Mucosa of stomach (tissue), 1 donor: ENCODE results near the gene HSBP1L1.
A peak's percentile ranks its signal among the peaks of the same experiment; 100 is the strongest.

Experiments
- H3K27me3 ChIP-seq: one replicate; pipeline ENCODE4 v1.7.0; 2013; ENCODE audit warnings: mild to moderate bottlenecking, low read length; ENCODE audit not compliant: control insufficient read depth, insufficient read depth
- H3K36me3 ChIP-seq: one replicate; pipeline ENCODE4 v1.7.0; 2013; ENCODE audit warnings: low read length; ENCODE audit not compliant: control insufficient read depth, insufficient read depth
- H3K4me1 ChIP-seq: one replicate; pipeline ENCODE4 v1.7.0; 2013; ENCODE audit warnings: mild to moderate bottlenecking, low read length; ENCODE audit not compliant: control insufficient read depth, insufficient read depth
- H3K4me3 ChIP-seq: one replicate; pipeline ENCODE4 v1.7.0; 2013; ENCODE audit warnings: low read length
- H3K9ac ChIP-seq: one replicate; pipeline ENCODE4 v1.7.0; 2013; ENCODE audit warnings: mild to moderate bottlenecking, low read length, moderate library complexity
- H3K9me3 ChIP-seq: one replicate; pipeline ENCODE4 v1.7.0; 2013; ENCODE audit warnings: mild to moderate bottlenecking, low read length, moderate library complexity; ENCODE audit not compliant: control insufficient read depth
- donor health status: Pancreatic carcinoma.

The HSBP1L1 gene

GRCh38 chr18:79942211-79942610 is 22.2 kb upstream of the HSBP1L1 start:
- H3K4me3 ChIP-seq: no peak overlapping the region
- H3K27me3 ChIP-seq: no peaks in the 10 kb centered on the region
- H3K9me3 ChIP-seq: no peaks in the 10 kb centered on the region
- peaks cover 13% of the 10 kb centered on the region for H3K4me1 ChIP-seq
- peaks cover 11% of the 10 kb centered on the region for H3K36me3 ChIP-seq
- no peak overlapping the region for H3K9ac ChIP-seq

GRCh38 chr18:79942786-79943607 is 21.4 kb upstream of the HSBP1L1 start:
- Histone ChIP-seq H3K9me3 (no peaks in the 10 kb centered on the region), H3K9ac (no peak overlapping the region), H3K4me3 (no peak overlapping the region), H3K27me3 (no peaks in the 10 kb centered on the region), H3K4me1 (peaks cover 13% of the 10 kb centered on the region), H3K36me3 (peaks cover 11% of the 10 kb centered on the region)

GRCh38 chr18:79943608-79944125 is 20.8 kb upstream of the HSBP1L1 start:
- no peak overlapping the region for H3K4me3 ChIP-seq
- no peaks in the 10 kb centered on the region for H3K9me3 ChIP-seq
- no peaks in the 10 kb centered on the region for H3K27me3 ChIP-seq
- peaks cover 11% of the 10 kb centered on the region for H3K36me3 ChIP-seq
- peaks cover 17% of the 10 kb centered on the region for H3K4me1 ChIP-seq
- H3K9ac ChIP-seq: no peak overlapping the region

- H3K4me1 ChIP-seq: peaks cover 18% of the 10 kb centered on the region
- no peak overlapping the region for H3K4me3 ChIP-seq
- peaks cover 11% of the 10 kb centered on the region for H3K36me3 ChIP-seq
- H3K9ac ChIP-seq: no peak overlapping the region
- no peaks in the 10 kb centered on the region for H3K27me3 ChIP-seq
- H3K9me3 ChIP-seq: no peaks in the 10 kb centered on the region
Observed at GRCh38 chr18:79944126-79944731, 20.2 kb upstream of the HSBP1L1 start.

GRCh38 chr18:79944746-79945117 is 19.7 kb upstream of the HSBP1L1 start:
- Histone ChIP-seq H3K4me3 (no peak overlapping the region), H3K27me3 (no peaks in the 10 kb centered on the region), H3K4me1 (peaks cover 18% of the 10 kb centered on the region), H3K36me3 (peaks cover 11% of the 10 kb centered on the region), H3K9me3 (no peaks in the 10 kb centered on the region), H3K9ac (no peak overlapping the region)

- Histone ChIP-seq H3K9me3 (no peaks in the 10 kb centered on the region), H3K4me3 (no peak overlapping the region), H3K9ac (no peak overlapping the region), H3K36me3 (peaks cover 11% of the 10 kb centered on the region), H3K4me1 (peaks cover 18% of the 10 kb centered on the region), H3K27me3 (no peaks in the 10 kb centered on the region)
Observed at GRCh38 chr18:79945118-79946042, 19.1 kb upstream of the HSBP1L1 start.

GRCh38 chr18:79947054-79947755 is 17.2 kb upstream of the HSBP1L1 start:
- H3K9ac ChIP-seq: no peak overlapping the region
- H3K4me1 ChIP-seq: peaks cover 18% of the 10 kb centered on the region
- H3K9me3 ChIP-seq: no peaks in the 10 kb centered on the region
- H3K4me3 ChIP-seq: no peak overlapping the region
- H3K27me3 ChIP-seq: no peaks in the 10 kb centered on the region
- H3K36me3 ChIP-seq: peaks cover 3% of the 10 kb centered on the region

- H3K27me3 ChIP-seq: no peaks in the 10 kb centered on the region
- H3K9ac ChIP-seq: no peak overlapping the region
- no peaks in the 10 kb centered on the region for H3K36me3 ChIP-seq
- H3K4me3 ChIP-seq: no peak overlapping the region
- no peaks in the 10 kb centered on the region for H3K9me3 ChIP-seq
- peaks cover 17% of the 10 kb centered on the region for H3K4me1 ChIP-seq
Observed at GRCh38 chr18:79947881-79948610, 16.4 kb upstream of the HSBP1L1 start.

- H3K4me3 ChIP-seq: no peak overlapping the region
- no peak overlapping the region for H3K9ac ChIP-seq
- no peaks in the 10 kb centered on the region for H3K27me3 ChIP-seq
- no peaks in the 10 kb centered on the region for H3K9me3 ChIP-seq
- H3K36me3 ChIP-seq: no peaks in the 10 kb centered on the region
- peaks cover 9% of the 10 kb centered on the region for H3K4me1 ChIP-seq
Observed at GRCh38 chr18:79948719-79949411, 15.6 kb upstream of the HSBP1L1 start.

- Histone ChIP-seq H3K9ac (peak overlapping the region; percentile 58), H3K4me1 (peaks cover 5% of the 10 kb centered on the region), H3K36me3 (no peaks in the 10 kb centered on the region), H3K4me3 (no peak overlapping the region), H3K9me3 (no peaks in the 10 kb centered on the region), H3K27me3 (no peaks in the 10 kb centered on the region)
Observed at GRCh38 chr18:79949697-79950487, 14.6 kb upstream of the HSBP1L1 start.
